ENCODE data around the gene POLR2E.

DNA sequence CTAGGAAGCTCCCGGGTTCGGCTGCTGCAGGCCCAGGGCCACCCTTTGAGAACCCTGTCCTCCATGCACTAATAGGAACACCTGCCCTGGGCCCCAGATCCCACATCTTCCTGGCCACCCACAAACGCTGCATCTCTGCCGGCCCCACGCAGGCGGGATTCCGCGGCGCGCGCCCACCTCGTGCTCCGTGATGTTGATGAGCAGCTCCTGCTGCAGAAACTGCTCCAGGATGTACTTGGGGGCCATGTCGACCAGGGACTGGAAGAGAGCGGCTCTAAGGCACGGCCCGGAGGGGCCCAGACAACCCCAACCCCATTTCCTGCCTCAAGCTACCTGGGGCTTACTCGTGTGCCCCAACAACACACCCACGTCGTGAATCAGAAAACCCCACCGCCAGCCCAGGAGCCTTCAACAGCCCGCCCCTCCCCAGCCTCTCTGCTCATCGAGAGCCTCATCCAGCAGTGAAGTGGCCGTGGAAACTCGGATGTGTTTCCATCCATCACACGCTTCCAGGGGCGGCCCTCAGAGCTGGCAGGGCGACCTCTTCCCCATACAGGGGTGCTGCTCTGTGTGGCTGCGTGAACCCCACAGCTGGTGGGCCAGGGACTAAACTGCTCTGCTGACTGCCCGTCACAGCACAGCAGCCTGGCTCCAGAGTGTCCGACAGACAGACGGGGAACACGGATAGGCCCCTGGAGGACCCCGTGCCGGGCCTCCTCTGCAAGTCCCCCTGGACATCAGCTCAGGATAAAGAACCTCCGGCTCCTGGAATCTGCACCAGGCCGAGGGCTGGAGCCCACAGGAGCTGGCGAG lies 4.2 kb downstream of the POLR2E start:
- TF ChIP-seq FOXP2 (optimal IDR thresholded peaks at IDR 0.05; ENCODE audit: control extremely low read depth, extremely low read length, insufficient read depth): no peak
- TF ChIP-seq POLR2AphosphoS5 (IDR thresholded peaks at IDR 0.05; ENCODE audit: borderline replicate concordance, low read depth, low read length): no peak
- no peak for TF ChIP-seq EZH2 (IDR thresholded peaks at IDR 0.05)

All from SK-N-MC (cell line).